Ectodermal cell (in vitro differentiated cells): Measurements from ENCODE around the gene ADCY1.

Experiments
- H3K27ac ChIP-seq: 2 replicates; pipeline ENCODE4 v1.7.0; 2013; ENCODE audit warnings: mild to moderate bottlenecking, low read depth, low read length; ENCODE audit not compliant: insufficient read depth, poor library complexity, severe bottlenecking
- H3K27me3 ChIP-seq: 2 replicates; pipeline ENCODE4 v1.7.0; 2013; ENCODE audit warnings: mild to moderate bottlenecking, low read length; ENCODE audit not compliant: insufficient read depth, control insufficient read depth, poor library complexity, severe bottlenecking
- H3K36me3 ChIP-seq: one replicate; pipeline ENCODE4 v1.7.0; 2013; ENCODE audit warnings: low read length; ENCODE audit not compliant: control insufficient read depth, insufficient read depth
- H3K4me1 ChIP-seq: one replicate; pipeline ENCODE4 v1.7.0; 2013; ENCODE audit warnings: low read length; ENCODE audit not compliant: control insufficient read depth, insufficient read depth
- H3K4me3 ChIP-seq: 2 replicates; pipeline ENCODE4 v1.7.0; 2013; ENCODE audit warnings: low read depth, low read length, control low read depth; ENCODE audit not compliant: insufficient read depth
- H3K9me3 ChIP-seq: 2 replicates; pipeline ENCODE4 v1.7.0; 2013; ENCODE audit warnings: mild to moderate bottlenecking, low read length, moderate library complexity; ENCODE audit not compliant: control insufficient read depth
- WGBS, 2 experiments: methylation state at CpG; one replicate each; pipeline ENCODE4 v1.1.7; 2013; ENCODE audit warnings: missing lambda C conversion rate in 2 of 2; 5-methylcytosine and 5-hydroxymethylcytosine counted together

ADCY1 gene

GRCh38 chr7:45592230-45592991 is 18.2 kb downstream of the ADCY1 start:
- H3K4me3 ChIP-seq = no peak overlapping the region
- no peaks in the 10 kb centered on the region for H3K4me1 ChIP-seq
- no peaks in the 10 kb centered on the region for H3K36me3 ChIP-seq
- H3K9me3 ChIP-seq = no peaks in the 10 kb centered on the region
- 92 to 94% methylated on average over 24 of the region's 24 CpGs for WGBS, 2 experiments
- no peaks in the 10 kb centered on the region for H3K27me3 ChIP-seq
- no peak overlapping the region for H3K27ac ChIP-seq

DNA sequence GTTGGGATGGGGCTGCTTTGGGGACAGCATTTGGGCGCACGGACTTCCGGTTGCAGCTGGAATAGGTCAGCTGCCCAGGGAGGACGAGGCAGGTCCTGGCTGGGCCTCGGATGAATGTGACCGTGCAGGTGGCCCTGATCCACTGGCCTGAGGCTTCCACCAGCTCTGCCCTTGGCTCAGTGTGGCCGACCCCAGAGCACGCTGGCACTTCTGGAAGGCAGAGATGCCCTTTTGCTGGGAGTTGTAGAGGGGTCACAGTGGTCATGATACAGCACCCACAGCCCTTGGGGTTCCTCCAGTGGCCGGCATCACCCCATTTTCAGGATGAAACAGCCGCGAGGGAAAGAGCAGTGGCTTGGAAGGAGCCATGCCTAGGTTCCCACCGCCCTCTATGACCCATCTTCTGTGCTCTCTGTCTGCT is 19.0 kb downstream of the ADCY1 start:
- Histone ChIP-seq H3K4me1 (no peaks in the 10 kb centered on the region), H3K9me3 (no peaks in the 10 kb centered on the region), H3K4me3 (no peak overlapping the region), H3K27ac (no peak overlapping the region), H3K36me3 (no peaks in the 10 kb centered on the region), H3K27me3 (no peaks in the 10 kb centered on the region)
- WGBS, 2 experiments = 93 to 95% methylated on average over 12 of the region's 12 CpGs

DNA sequence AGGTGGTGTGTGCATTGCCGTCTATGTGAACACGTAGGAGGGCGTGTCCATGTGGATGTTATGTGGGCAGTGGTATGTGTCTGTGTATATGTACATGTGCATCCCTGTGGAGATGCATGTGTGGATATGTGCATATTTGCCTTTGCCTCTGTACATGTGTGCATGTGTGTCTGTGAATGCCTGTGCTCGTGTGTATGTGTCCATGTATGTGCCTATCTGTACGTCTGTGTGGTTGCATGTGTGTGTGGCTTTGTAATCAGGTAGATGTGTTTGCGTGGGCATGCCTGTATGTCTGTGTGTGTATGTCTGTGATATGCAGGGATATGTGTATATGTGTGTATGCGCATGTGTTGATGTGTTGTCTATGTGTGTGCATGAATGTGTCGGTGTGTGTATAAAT is 19.7 kb downstream of the ADCY1 start:
- Histone ChIP-seq H3K9me3 (no peaks in the 10 kb centered on the region), H3K36me3 (no peaks in the 10 kb centered on the region), H3K4me3 (no peak overlapping the region), H3K27ac (no peak overlapping the region), H3K4me1 (no peaks in the 10 kb centered on the region), H3K27me3 (no peaks in the 10 kb centered on the region)
- WGBS, 2 experiments = 93 to 95% methylated on average over 8 of the region's 8 CpGs

GRCh38 chr7:45594745-45595535 is 20.8 kb downstream of the ADCY1 start:
- WGBS, 2 experiments = 83 to 84% methylated on average over 6 to 7 of the region's 7 CpGs
- Histone ChIP-seq H3K4me3 (no peak overlapping the region), H3K4me1 (no peaks in the 10 kb centered on the region), H3K27ac (no peak overlapping the region), H3K27me3 (no peaks in the 10 kb centered on the region), H3K36me3 (no peaks in the 10 kb centered on the region), H3K9me3 (no peaks in the 10 kb centered on the region)

- 93% methylated on average over 9 of the region's 9 CpGs for WGBS, 2 experiments
- no peak overlapping the region for H3K4me3 ChIP-seq
These were observed 21.9 kb downstream of the ADCY1 start for GRCh38 chr7:45595809-45596664.

DNA sequence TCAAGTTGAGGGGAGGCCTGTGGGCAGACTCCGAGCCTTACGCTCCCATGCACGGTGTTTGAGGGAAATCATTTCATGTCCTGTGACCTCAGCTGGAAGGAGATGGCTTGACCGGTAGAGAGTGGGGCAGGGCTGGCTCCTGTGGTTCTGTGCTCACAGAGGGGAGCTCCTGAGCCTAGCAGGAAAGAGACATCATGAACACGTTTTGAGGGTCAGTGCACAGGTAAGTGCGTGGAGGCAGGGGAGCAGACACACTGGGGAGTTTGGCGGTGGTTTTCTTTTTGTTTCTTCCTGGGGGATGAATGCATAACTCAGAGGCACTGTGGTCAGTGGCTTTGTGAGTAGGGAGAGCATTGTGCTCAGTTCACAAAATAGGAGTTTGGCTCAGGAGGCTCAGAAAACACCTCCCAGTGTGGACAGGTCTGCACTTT is 22.5 kb downstream of the ADCY1 start:
- no peaks in the 10 kb centered on the region for H3K4me1 ChIP-seq
- H3K9me3 ChIP-seq = no peaks in the 10 kb centered on the region
- 85 to 87% methylated on average over 7 of the region's 7 CpGs for WGBS, 2 experiments
- H3K27me3 ChIP-seq = no peaks in the 10 kb centered on the region
- no peak overlapping the region for H3K4me3 ChIP-seq
- H3K27ac ChIP-seq = no peak overlapping the region
- no peaks in the 10 kb centered on the region for H3K36me3 ChIP-seq

More at GRCh38 chr7:45595809-45596664, 21.9 kb downstream of the ADCY1 start:
- Histone ChIP-seq H3K27me3 (no peaks in the 10 kb centered on the region), H3K27ac (no peak overlapping the region), H3K36me3 (no peaks in the 10 kb centered on the region), H3K4me1 (no peaks in the 10 kb centered on the region), H3K9me3 (no peaks in the 10 kb centered on the region)

- Histone ChIP-seq H3K36me3 (no peaks in the 10 kb centered on the region), H3K9me3 (no peaks in the 10 kb centered on the region), H3K27ac (no peak overlapping the region), H3K27me3 (no peaks in the 10 kb centered on the region), H3K4me1 (no peaks in the 10 kb centered on the region), H3K4me3 (no peak overlapping the region)
- WGBS, 2 experiments = 88 to 90% methylated on average over 8 to 9 of the region's 9 CpGs
These were observed 23.3 kb downstream of the ADCY1 start for GRCh38 chr7:45597286-45597984.

GRCh38 chr7:45598886-45599520 is 24.8 kb downstream of the ADCY1 start:
- no peaks in the 10 kb centered on the region for H3K27me3 ChIP-seq
- H3K27ac ChIP-seq = no peak overlapping the region
- 92 to 93% methylated on average over 14 of the region's 14 CpGs for WGBS, 2 experiments
- H3K4me1 ChIP-seq = no peaks in the 10 kb centered on the region
- no peak overlapping the region for H3K4me3 ChIP-seq
- H3K9me3 ChIP-seq = no peaks in the 10 kb centered on the region
- H3K36me3 ChIP-seq = no peaks in the 10 kb centered on the region
